ENCODE results near the gene MUC3A. TPM values are rescaled to one million over a fixed set of nuclear protein-coding genes. Genes with fewer than 3 reads are reported as not detected.
"Not testable (repeated sequence)": the region's sequence is repeated elsewhere in the genome, so short reads cannot be mapped to it uniquely, and the experiment has no call there.

MUC3A gene
- total and polyA plus RNA-seq, 2 donors: 1.4 to 2.3 TPM

GRCh38 chr7:100974021-100974420, 24.7 kb downstream of the MUC3A start:
- Histone ChIP-seq H3K4me3 (ENCODE audit: low read length in 2 of 2) (no peak overlapping the region), H3K9me3 (ENCODE audit: control insufficient read depth in 2 of 2, insufficient read depth in 1 of 2, low read length in 1 of 2) (no peaks in the 10 kb centered on the region), H3K36me3 (ENCODE audit: control insufficient read depth in 2 of 2, insufficient read depth in 2 of 2, low read length in 1 of 2) (no peaks in the 10 kb centered on the region), H3K27me3 (ENCODE audit: control insufficient read depth in 2 of 2, insufficient read depth in 1 of 2, low read length in 1 of 2) (peaks cover 0 to 26% of the 10 kb centered on the region in 2 donors), H3K27ac (ENCODE audit: low read depth in 1 of 2, low read length in 1 of 2) (no peak overlapping the region), H3K4me1 (ENCODE audit: control insufficient read depth in 2 of 2, insufficient read depth in 2 of 2, low read length in 2 of 2) (no peaks in the 10 kb centered on the region)
- 91% methylated on average over 2 of the region's 2 CpGs for WGBS
- DNase-seq (ENCODE audit: low read depth in 6 of 9, low spot score in 9 of 9): no peak

GRCh38 chr7:100975371-100975821, 26.1 kb downstream of the MUC3A start:
- 69% methylated on average over 3 of the region's 3 CpGs for WGBS
- Histone ChIP-seq H3K27me3 (ENCODE audit: control insufficient read depth in 2 of 2, insufficient read depth in 1 of 2, low read length in 1 of 2) (peaks cover 0 to 16% of the 10 kb centered on the region in 2 donors), H3K9me3 (ENCODE audit: control insufficient read depth in 2 of 2, insufficient read depth in 1 of 2, low read length in 1 of 2) (no peaks in the 10 kb centered on the region), H3K27ac (ENCODE audit: low read depth in 1 of 2, low read length in 1 of 2) (no peak overlapping the region), H3K4me1 (ENCODE audit: control insufficient read depth in 2 of 2, insufficient read depth in 2 of 2, low read length in 2 of 2) (no peaks in the 10 kb centered on the region), H3K4me3 (ENCODE audit: low read length in 2 of 2) (no peak overlapping the region), H3K36me3 (ENCODE audit: control insufficient read depth in 2 of 2, insufficient read depth in 2 of 2, low read length in 1 of 2) (no peaks in the 10 kb centered on the region)
- no peak for DNase-seq (ENCODE audit: low read depth in 6 of 9, low spot score in 9 of 9)

GRCh38 chr7:100978300-100978699, 29.0 kb downstream of the MUC3A start:
- Histone ChIP-seq H3K4me3 (ENCODE audit: low read length in 2 of 2) (no peak overlapping the region), H3K9me3 (ENCODE audit: control insufficient read depth in 2 of 2, insufficient read depth in 1 of 2, low read length in 1 of 2) (no peaks in the 10 kb centered on the region), H3K27ac (ENCODE audit: low read depth in 1 of 2, low read length in 1 of 2) (no peak overlapping the region), H3K4me1 (ENCODE audit: control insufficient read depth in 2 of 2, insufficient read depth in 2 of 2, low read length in 2 of 2) (no peaks in the 10 kb centered on the region), H3K36me3 (ENCODE audit: control insufficient read depth in 2 of 2, insufficient read depth in 2 of 2, low read length in 1 of 2) (no peaks in the 10 kb centered on the region), H3K27me3 (ENCODE audit: control insufficient read depth in 2 of 2, insufficient read depth in 1 of 2, low read length in 1 of 2) (peaks cover 0 to 2% of the 10 kb centered on the region in 2 donors)
- DNase-seq (ENCODE audit: low read depth in 6 of 9, low spot score in 9 of 9): no peak
- 90% methylated on average over 4 of the region's 4 CpGs for whole genome bisulfite sequencing

GRCh38 chr7:100983451-100984187, 34.3 kb downstream of the MUC3A start:
- 80% methylated on average over 8 of the region's 8 CpGs for WGBS
- no peak for DNase-seq (ENCODE audit: low read depth in 6 of 9, low spot score in 9 of 9)
- no peak overlapping the region for H3K27ac ChIP-seq (ENCODE audit: low read depth in 1 of 2, low read length in 1 of 2)
- no peaks in the 10 kb centered on the region for H3K27me3 ChIP-seq (ENCODE audit: control insufficient read depth in 2 of 2, insufficient read depth in 1 of 2, low read length in 1 of 2)
- H3K4me1 ChIP-seq (ENCODE audit: control insufficient read depth in 2 of 2, insufficient read depth in 2 of 2, low read length in 2 of 2): no peaks in the 10 kb centered on the region
- no peaks in the 10 kb centered on the region for H3K9me3 ChIP-seq (ENCODE audit: control insufficient read depth in 2 of 2, insufficient read depth in 1 of 2, low read length in 1 of 2)
- no peaks in the 10 kb centered on the region for H3K36me3 ChIP-seq (ENCODE audit: control insufficient read depth in 2 of 2, insufficient read depth in 2 of 2, low read length in 1 of 2)
- no peak overlapping the region for H3K4me3 ChIP-seq (ENCODE audit: low read length in 2 of 2)

DNA sequence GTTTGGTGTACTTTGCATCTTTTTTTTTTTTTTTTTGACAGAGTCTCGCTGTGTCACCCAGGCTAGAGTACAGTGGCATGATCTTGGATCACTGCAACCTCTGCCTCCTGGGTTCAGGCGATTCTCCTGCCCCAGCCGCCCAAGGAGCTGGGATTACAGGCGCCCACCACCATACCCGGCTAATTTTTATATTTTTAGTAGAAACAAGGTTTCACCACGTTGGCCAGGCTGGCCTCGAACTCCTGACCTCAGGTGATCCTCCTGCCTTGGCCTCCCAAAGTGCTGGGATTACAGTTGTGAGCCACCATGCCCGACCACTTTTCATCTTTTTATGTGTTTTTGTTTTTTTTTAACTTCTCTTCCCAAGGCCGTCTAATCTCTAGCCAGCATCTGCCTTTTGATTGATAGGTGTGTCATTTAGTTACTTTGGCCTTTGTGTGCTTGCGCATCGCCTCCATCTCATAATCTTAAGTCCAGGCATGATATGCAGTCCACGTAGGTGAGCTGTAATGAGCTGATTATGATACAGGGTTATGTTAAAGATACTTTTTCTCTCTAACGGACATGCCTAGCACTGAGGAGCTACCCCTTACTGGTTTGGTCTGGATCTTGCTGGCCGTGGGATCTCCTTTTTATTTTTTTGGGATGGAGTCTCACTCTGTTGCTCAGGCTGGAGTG, 35.0 kb downstream of the MUC3A start:
- H3K27ac ChIP-seq (ENCODE audit: low read depth in 1 of 2, low read length in 1 of 2); H3K9me3 ChIP-seq (ENCODE audit: control insufficient read depth in 2 of 2, insufficient read depth in 1 of 2, low read length in 1 of 2); H3K36me3 ChIP-seq (ENCODE audit: control insufficient read depth in 2 of 2, insufficient read depth in 2 of 2, low read length in 1 of 2); H3K4me1 ChIP-seq (ENCODE audit: control insufficient read depth in 2 of 2, insufficient read depth in 2 of 2, low read length in 2 of 2); H3K27me3 ChIP-seq (ENCODE audit: control insufficient read depth in 2 of 2, insufficient read depth in 1 of 2, low read length in 1 of 2); H3K4me3 ChIP-seq (ENCODE audit: low read length in 2 of 2); DNase-seq (ENCODE audit: low read depth in 6 of 9, low spot score in 9 of 9): not testable (repeated sequence)
- 79% methylated on average over 14 of the region's 14 CpGs for WGBS

- 81% methylated on average over 4 of the region's 4 CpGs for WGBS
- H3K27me3 ChIP-seq (ENCODE audit: control insufficient read depth in 2 of 2, insufficient read depth in 1 of 2, low read length in 1 of 2); H3K36me3 ChIP-seq (ENCODE audit: control insufficient read depth in 2 of 2, insufficient read depth in 2 of 2, low read length in 1 of 2); DNase-seq (ENCODE audit: low read depth in 6 of 9, low spot score in 9 of 9); H3K4me1 ChIP-seq (ENCODE audit: control insufficient read depth in 2 of 2, insufficient read depth in 2 of 2, low read length in 2 of 2); H3K9me3 ChIP-seq (ENCODE audit: control insufficient read depth in 2 of 2, insufficient read depth in 1 of 2, low read length in 1 of 2); H3K4me3 ChIP-seq (ENCODE audit: low read length in 2 of 2); H3K27ac ChIP-seq (ENCODE audit: low read depth in 1 of 2, low read length in 1 of 2): not testable (repeated sequence)
Measured at GRCh38 chr7:100985033-100985797, 35.9 kb downstream of the MUC3A start.

DNA sequence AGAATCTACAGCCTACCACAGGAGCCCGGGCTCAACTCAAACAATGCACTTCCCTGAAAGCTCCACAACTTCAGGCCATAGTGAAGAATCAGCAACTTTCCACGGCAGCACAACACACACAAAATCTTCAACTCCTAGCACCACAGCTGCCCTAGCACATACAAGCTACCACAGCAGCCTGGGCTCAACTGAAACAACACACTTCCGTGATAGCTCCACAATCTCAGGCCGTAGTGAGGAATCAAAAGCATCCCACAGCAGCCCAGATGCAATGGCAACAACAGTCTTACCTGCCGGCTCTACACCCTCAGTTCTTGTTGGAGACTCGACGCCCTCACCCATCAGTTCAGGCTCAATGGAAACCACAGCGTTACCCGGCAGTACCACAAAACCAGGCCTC, 42.3 kb downstream of the MUC3A start:
- H3K27ac ChIP-seq (ENCODE audit: low read depth in 1 of 2, low read length in 1 of 2): no peak overlapping the region
- no peaks in the 10 kb centered on the region for H3K36me3 ChIP-seq (ENCODE audit: control insufficient read depth in 2 of 2, insufficient read depth in 2 of 2, low read length in 1 of 2)
- no peaks in the 10 kb centered on the region for H3K4me1 ChIP-seq (ENCODE audit: control insufficient read depth in 2 of 2, insufficient read depth in 2 of 2, low read length in 2 of 2)
- H3K9me3 ChIP-seq (ENCODE audit: control insufficient read depth in 2 of 2, insufficient read depth in 1 of 2, low read length in 1 of 2): peaks cover 0 to 5% of the 10 kb centered on the region in 2 donors
- no peaks in the 10 kb centered on the region for H3K27me3 ChIP-seq (ENCODE audit: control insufficient read depth in 2 of 2, insufficient read depth in 1 of 2, low read length in 1 of 2)
- H3K4me3 ChIP-seq (ENCODE audit: low read length in 2 of 2): no peak overlapping the region
- no peak for DNase-seq (ENCODE audit: low read depth in 6 of 9, low spot score in 9 of 9)
- WGBS: 96% methylated on average over 9 of the region's 9 CpGs

DNA sequence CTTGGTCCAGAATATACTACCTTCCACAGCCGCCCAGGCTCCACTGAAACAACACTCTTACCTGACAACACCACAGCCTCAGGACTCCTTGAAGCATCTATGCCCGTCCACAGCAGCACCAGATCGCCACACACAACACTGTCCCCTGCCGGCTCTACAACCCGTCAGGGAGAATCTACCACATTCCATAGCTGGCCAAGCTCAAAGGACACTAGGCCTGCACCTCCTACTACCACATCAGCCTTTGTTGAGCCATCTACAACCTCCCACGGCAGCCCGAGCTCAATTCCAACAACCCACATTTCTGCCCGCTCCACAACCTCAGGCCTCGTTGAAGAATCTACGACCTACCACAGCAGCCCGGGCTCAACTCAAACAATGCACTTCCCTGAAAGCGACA, 42.9 kb downstream of the MUC3A start:
- 93% methylated on average over 11 of the region's 12 CpGs for WGBS
- not testable (repeated sequence) for H3K36me3 ChIP-seq (ENCODE audit: control insufficient read depth in 2 of 2, insufficient read depth in 2 of 2, low read length in 1 of 2); H3K27ac ChIP-seq (ENCODE audit: low read depth in 1 of 2, low read length in 1 of 2); H3K4me1 ChIP-seq (ENCODE audit: control insufficient read depth in 2 of 2, insufficient read depth in 2 of 2, low read length in 2 of 2); H3K9me3 ChIP-seq (ENCODE audit: control insufficient read depth in 2 of 2, insufficient read depth in 1 of 2, low read length in 1 of 2); H3K27me3 ChIP-seq (ENCODE audit: control insufficient read depth in 2 of 2, insufficient read depth in 1 of 2, low read length in 1 of 2); DNase-seq (ENCODE audit: low read depth in 6 of 9, low spot score in 9 of 9); H3K4me3 ChIP-seq (ENCODE audit: low read length in 2 of 2)

DNA sequence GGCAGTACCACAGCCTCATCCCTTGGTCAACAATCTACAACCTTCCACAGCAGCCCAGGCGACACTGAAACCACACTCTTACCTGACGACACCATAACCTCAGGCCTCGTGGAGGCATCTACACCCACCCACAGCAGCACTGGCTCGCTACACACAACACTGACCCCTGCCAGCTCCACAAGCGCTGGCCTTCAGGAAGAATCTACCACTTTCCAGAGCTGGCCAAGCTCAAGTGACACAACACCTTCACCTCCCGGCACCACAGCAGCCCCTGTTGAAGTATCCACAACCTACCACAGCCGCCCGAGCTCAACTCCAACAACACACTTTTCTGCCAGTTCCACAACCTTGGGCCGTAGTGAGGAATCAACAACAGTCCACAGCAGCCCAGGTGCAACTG, 45.3 kb downstream of the MUC3A start:
- not testable (repeated sequence) for H3K36me3 ChIP-seq (ENCODE audit: control insufficient read depth in 2 of 2, insufficient read depth in 2 of 2, low read length in 1 of 2); H3K9me3 ChIP-seq (ENCODE audit: control insufficient read depth in 2 of 2, insufficient read depth in 1 of 2, low read length in 1 of 2); H3K27me3 ChIP-seq (ENCODE audit: control insufficient read depth in 2 of 2, insufficient read depth in 1 of 2, low read length in 1 of 2); H3K27ac ChIP-seq (ENCODE audit: low read depth in 1 of 2, low read length in 1 of 2); DNase-seq (ENCODE audit: low read depth in 6 of 9, low spot score in 9 of 9); H3K4me3 ChIP-seq (ENCODE audit: low read length in 2 of 2); H3K4me1 ChIP-seq (ENCODE audit: control insufficient read depth in 2 of 2, insufficient read depth in 2 of 2, low read length in 2 of 2)
- whole genome bisulfite sequencing: no CpG with 5 or more reads among the region's 9 CpGs
